H1 (cell line): Measurements from ENCODE around the gene STIM2. TPM values are rescaled to one million over a fixed set of nuclear protein-coding genes. Genes with fewer than 3 reads are reported as not detected.

Experiments
- CEBPB ChIP-seq: IDR thresholded peaks from 2 replicates; pipeline ENCODE4 v1.6.1; 2012; ENCODE audit warnings: low read depth, low read length
- MAX ChIP-seq: IDR thresholded peaks from 2 replicates; pipeline ENCODE4 v1.6.1; 2012; ENCODE audit warnings: inconsistent platforms
- USF2 ChIP-seq: IDR thresholded peaks from 2 replicates; pipeline ENCODE4 v1.6.1; 2011; ENCODE audit warnings: low read length, improper control_type of control experiment
- polyA plus RNA-seq, 7 experiments: library from polyadenylated mRNA; depleted of rRNA in 3 of 7; stranded (reverse) in 5 of 7; unstranded in 2 of 7; fragments of >200 nt in 5 of 7; fragments of 200-250 nt in 2 of 7; gene quantifications; 1 replicate in 5 of 7; 2 replicates in 1 of 7; 4 replicates in 1 of 7; pipeline versions ENCODE4 v1.2.1 to v1.2.3, GENCODE V29; 2011 to 2013; ENCODE audit warnings: missing spikeins in 2 of 7, mixed read lengths in 2 of 7
- total RNA-seq: library from RNA; stranded (reverse); fragmentation: NEBNext Ultra II Directional; extraction: Animal tissue kit (Norgen Biotek cat#: 25700); gene quantifications from 2 replicates; pipeline ENCODE4 v1.2.1, GENCODE V29; 2021

Gene STIM2
- total and polyA plus RNA-seq, 2 of the 8 experiments (the other 6 are each of a cell fraction or from before 2014, with no cell fraction given) = 22.9 to 23.0 TPM

- TF ChIP-seq CEBPB = no peak
- TF ChIP-seq USF2 = no peak
- no peak for TF ChIP-seq MAX
Observed at GRCh38 chr4:26815706-26816105, 44.9 kb upstream of the STIM2 start (continued).
